Adrenal gland (tissue), 5 donors: Measurements from ENCODE around the gene NMT1.

Experiments used
- POLR2A ChIP-seq, 2 donors: fragments of 450-650 bp; IDR thresholded peaks; one replicate each; pipeline ENCODE4 v1.6.1; 2017; ENCODE audit warnings: antibody characterized with exemption in 2 of 2, mild to moderate bottlenecking in 2 of 2, moderate library complexity in 1 of 2
- TF ChIP-seq, protein P1 (sequence below), 6 experiments: fragments of 450-650 bp in 4 of 6; fragments of 200-600 bp in 2 of 6; sonication (generic) in 1 of 6; IDR thresholded peaks; 1 replicate in 5 of 6; 2 replicates in 1 of 6; pipeline versions ENCODE4 v1.5.1 to v1.8.0; 2016 to 2021; ENCODE audit warnings: antibody characterized with exemption in 6 of 6, mild to moderate bottlenecking in 2 of 6, moderate library complexity in 1 of 6
- donor health status: DM: no; HTN: no; CAD: no.

DNA sequence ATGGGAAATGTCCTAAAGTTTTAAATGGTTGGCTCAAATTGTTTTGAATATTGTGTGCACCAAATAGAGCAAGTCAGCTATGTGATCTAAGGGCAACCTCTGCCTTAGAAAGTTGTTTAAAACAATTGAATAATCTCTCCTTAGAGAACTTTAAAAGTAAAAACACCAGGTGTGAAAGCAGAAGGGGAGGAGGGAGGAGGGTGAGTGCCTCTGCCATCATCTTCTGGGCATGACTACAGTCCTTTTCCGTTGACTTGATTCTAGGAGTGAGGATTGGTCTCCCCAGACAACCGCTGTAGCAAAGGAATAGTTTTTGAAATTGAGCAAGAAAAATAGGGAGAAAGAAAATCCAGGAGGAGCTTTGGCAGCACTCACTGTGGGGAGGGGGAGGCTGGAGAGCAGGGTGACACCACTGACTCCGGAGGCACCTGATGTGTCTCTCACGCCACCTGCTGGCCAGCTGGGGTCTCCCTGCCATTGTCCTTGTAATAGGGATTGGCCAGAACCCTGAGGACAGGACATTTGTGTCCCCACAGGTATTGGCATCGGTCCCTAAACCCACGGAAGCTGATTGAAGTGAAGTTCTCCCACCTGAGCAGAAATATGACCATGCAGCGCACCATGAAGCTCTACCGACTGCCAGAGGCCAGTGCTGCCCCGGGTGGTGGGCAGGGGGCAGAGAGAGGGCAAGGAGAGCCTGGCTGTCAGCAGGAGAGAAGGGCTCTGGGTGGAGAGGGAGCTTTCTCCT is 37.9 kb downstream of the NMT1 start:
- no peak for TF ChIP-seq POLR2A (IDR thresholded peaks at IDR 0.05)
- TF ChIP-seq, protein P1, sequence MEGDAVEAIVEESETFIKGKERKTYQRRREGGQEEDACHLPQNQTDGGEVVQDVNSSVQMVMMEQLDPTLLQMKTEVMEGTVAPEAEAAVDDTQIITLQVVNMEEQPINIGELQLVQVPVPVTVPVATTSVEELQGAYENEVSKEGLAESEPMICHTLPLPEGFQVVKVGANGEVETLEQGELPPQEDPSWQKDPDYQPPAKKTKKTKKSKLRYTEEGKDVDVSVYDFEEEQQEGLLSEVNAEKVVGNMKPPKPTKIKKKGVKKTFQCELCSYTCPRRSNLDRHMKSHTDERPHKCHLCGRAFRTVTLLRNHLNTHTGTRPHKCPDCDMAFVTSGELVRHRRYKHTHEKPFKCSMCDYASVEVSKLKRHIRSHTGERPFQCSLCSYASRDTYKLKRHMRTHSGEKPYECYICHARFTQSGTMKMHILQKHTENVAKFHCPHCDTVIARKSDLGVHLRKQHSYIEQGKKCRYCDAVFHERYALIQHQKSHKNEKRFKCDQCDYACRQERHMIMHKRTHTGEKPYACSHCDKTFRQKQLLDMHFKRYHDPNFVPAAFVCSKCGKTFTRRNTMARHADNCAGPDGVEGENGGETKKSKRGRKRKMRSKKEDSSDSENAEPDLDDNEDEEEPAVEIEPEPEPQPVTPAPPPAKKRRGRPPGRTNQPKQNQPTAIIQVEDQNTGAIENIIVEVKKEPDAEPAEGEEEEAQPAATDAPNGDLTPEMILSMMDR (IDR thresholded peaks at IDR 0.05), result peak; percentile 82 to 93 (median 90)
